H9 (cell line): ENCODE results near the gene ACSM2B. TPM values are rescaled to one million over a fixed set of nuclear protein-coding genes. Genes with fewer than 3 reads are reported as not detected.

Experiments
- DNase-seq: peaks from one replicate; pipeline ENCODE4 v3.0.0-alpha.2; 2017
- H2AFZ ChIP-seq: one replicate; pipeline ENCODE4 v1.6.1; 2013; ENCODE audit warnings: mild to moderate bottlenecking, low read length, control low read depth, moderate library complexity
- H2AK5ac ChIP-seq: 2 replicates; pipeline ENCODE4 v1.6.1; 2013; ENCODE audit warnings: low read length, control low read depth, mixed read lengths; ENCODE audit not compliant: insufficient read length
- H2BK120ac ChIP-seq: one replicate; pipeline ENCODE4 v1.6.1; 2013; ENCODE audit warnings: low read depth, mild to moderate bottlenecking, low read length, control low read depth, inconsistent platforms; ENCODE audit not compliant: poor library complexity, severe bottlenecking
- H2BK12ac ChIP-seq: 2 replicates; pipeline ENCODE4 v1.6.1; 2013; ENCODE audit warnings: low read length, control low read depth, mixed read lengths, low read depth; ENCODE audit not compliant: insufficient read length
- H2BK15ac ChIP-seq: 2 replicates; pipeline ENCODE4 v1.6.1; 2013; ENCODE audit warnings: low read depth, low read length, control low read depth
- H2BK20ac ChIP-seq: one replicate; pipeline ENCODE4 v1.6.1; 2013; ENCODE audit warnings: low read depth, mild to moderate bottlenecking, low read length, control low read depth, inconsistent platforms; ENCODE audit not compliant: poor library complexity, severe bottlenecking
- H2BK5ac ChIP-seq: 2 replicates; pipeline ENCODE4 v1.6.1; 2013; ENCODE audit warnings: low read length, control low read depth, mixed read lengths; ENCODE audit not compliant: insufficient read length
- H3K14ac ChIP-seq: 2 replicates; pipeline ENCODE4 v1.6.1; 2013; ENCODE audit warnings: low read length, control low read depth; ENCODE audit not compliant: insufficient read depth
- H3K18ac ChIP-seq: 2 replicates; pipeline ENCODE4 v1.6.1; 2013; ENCODE audit warnings: low read depth, mild to moderate bottlenecking, mixed read lengths, low read length, control low read depth; ENCODE audit not compliant: insufficient read length
- H3K23ac ChIP-seq: 2 replicates; pipeline ENCODE4 v1.6.1; 2013; ENCODE audit warnings: low read length, control low read depth, mixed read lengths, low read depth; ENCODE audit not compliant: insufficient read length
- H3K23me2 ChIP-seq: 2 replicates; pipeline ENCODE4 v1.6.1; 2013; ENCODE audit warnings: low read depth, mild to moderate bottlenecking, mixed read lengths, low read length, control low read depth; ENCODE audit not compliant: insufficient read length, poor library complexity, severe bottlenecking
- H3K27ac ChIP-seq: 2 replicates; pipeline ENCODE4 v1.5.1; 2013; ENCODE audit warnings: low read length, control low read depth, mixed read lengths, low read depth; ENCODE audit not compliant: insufficient read length
- H3K27me3 ChIP-seq: 2 replicates; pipeline ENCODE4 v1.6.1; 2013; ENCODE audit warnings: low read length, control low read depth, inconsistent platforms; ENCODE audit not compliant: insufficient read depth
- H3K4ac ChIP-seq: 2 replicates; pipeline ENCODE4 v1.6.1; 2013; ENCODE audit warnings: low read depth, mild to moderate bottlenecking, control low read depth, inconsistent platforms, low read length, moderate library complexity
- H3K4me1 ChIP-seq: 2 replicates; pipeline ENCODE4 v1.6.1; 2013; ENCODE audit warnings: low read length, control low read depth, inconsistent platforms; ENCODE audit not compliant: insufficient read depth
- H3K4me2 ChIP-seq: 2 replicates; pipeline ENCODE4 v1.6.1; 2013; ENCODE audit warnings: low read length, control low read depth, mixed read lengths; ENCODE audit not compliant: insufficient read length, insufficient read depth
- H3K56ac ChIP-seq: 2 replicates; pipeline ENCODE4 v1.6.1; 2013; ENCODE audit warnings: low read depth, mild to moderate bottlenecking, mixed read lengths, low read length, control low read depth; ENCODE audit not compliant: insufficient read length
- H3K79me1 ChIP-seq: 2 replicates; pipeline ENCODE4 v1.6.1; 2013; ENCODE audit warnings: low read depth, mild to moderate bottlenecking, moderate library complexity, low read length, control low read depth, inconsistent platforms; ENCODE audit not compliant: insufficient read depth, poor library complexity, severe bottlenecking
- H3K79me2 ChIP-seq: 2 replicates; pipeline ENCODE4 v1.6.1; 2013; ENCODE audit warnings: low read length, control low read depth, inconsistent platforms; ENCODE audit not compliant: insufficient read depth
- H3K9ac ChIP-seq: 2 replicates; pipeline ENCODE4 v1.6.1; 2013; ENCODE audit warnings: low read length, control low read depth, mixed read lengths; ENCODE audit not compliant: insufficient read length; ENCODE audit errors: extremely low read depth
- H3K9me3 ChIP-seq: one replicate; pipeline ENCODE4 v1.6.1; 2013; ENCODE audit warnings: low read depth, low read length, inconsistent platforms; ENCODE audit not compliant: control insufficient read depth
- H3T11ph ChIP-seq: one replicate; pipeline ENCODE4 v1.6.1; 2013; ENCODE audit warnings: mild to moderate bottlenecking, low read length, control low read depth, inconsistent platforms
- H4K20me1 ChIP-seq: one replicate; pipeline ENCODE4 v1.6.1; 2013; ENCODE audit not compliant: control insufficient read depth, insufficient read length, insufficient read depth
- H4K5ac ChIP-seq: 2 replicates; pipeline ENCODE4 v1.6.1; 2013; ENCODE audit warnings: low read depth, mild to moderate bottlenecking, mixed read lengths, low read length, control low read depth; ENCODE audit not compliant: insufficient read length
- H4K8ac ChIP-seq: replicated peaks from 2 replicates; pipeline ENCODE4 v1.6.1; 2013; ENCODE audit warnings: low read length, control low read depth, mixed read lengths, low read depth; ENCODE audit not compliant: insufficient read length
- H4K91ac ChIP-seq: 2 replicates; pipeline ENCODE4 v1.6.1; 2013; ENCODE audit warnings: low read depth, mild to moderate bottlenecking, moderate library complexity, mixed read lengths, low read length, control low read depth; ENCODE audit not compliant: insufficient read length
- H3K27ac Mint-ChIP-seq, 3 experiments: 2 replicates in 2 of 3; 3 replicates in 1 of 3; pipeline ENCODE4 v1.8.0; 2020 to 2021; ENCODE audit warnings: mixed read lengths in 3 of 3, mild to moderate bottlenecking in 1 of 3, moderate library complexity in 1 of 3
- H3K27me3 Mint-ChIP-seq: 2 replicates; pipeline ENCODE4 v1.8.0; 2021; ENCODE audit warnings: low read depth, mild to moderate bottlenecking, moderate library complexity, mixed read lengths
- H3K36me3 Mint-ChIP-seq, 3 experiments: 2 replicates in 2 of 3; 3 replicates in 1 of 3; pipeline ENCODE4 v1.8.0; 2020 to 2021; ENCODE audit warnings: low read depth in 3 of 3, mixed read lengths in 3 of 3; ENCODE audit not compliant: insufficient read depth in 1 of 3
- H3K4me1 Mint-ChIP-seq, 2 experiments: 2 replicates each; pipeline ENCODE4 v1.8.0; 2020; ENCODE audit warnings: mixed read lengths in 2 of 2
- H3K4me3 Mint-ChIP-seq, 2 experiments: 2 replicates in 1 of 2; 3 replicates in 1 of 2; pipeline ENCODE4 v1.8.0; 2020 to 2021; ENCODE audit warnings: mild to moderate bottlenecking in 2 of 2, mixed read lengths in 2 of 2, moderate library complexity in 1 of 2
- H3K9me3 Mint-ChIP-seq, 2 experiments: 2 replicates in 1 of 2; 3 replicates in 1 of 2; pipeline ENCODE4 v1.8.0; 2020; ENCODE audit warnings: mild to moderate bottlenecking in 2 of 2, mixed read lengths in 2 of 2, moderate library complexity in 1 of 2
- WGBS: extraction: QIAGEN DNeasy Blood & Tissue Kit; methylation state at CpG from one replicate; pipeline ENCODE4 v1.1.7; 2013; ENCODE audit warnings: missing lambda C conversion rate, low lambda C conversion rate, mixed read lengths; ENCODE audit not compliant: insufficient read length; ENCODE audit errors: extremely low coverage; 5-methylcytosine and 5-hydroxymethylcytosine counted together
- total RNA-seq: library from RNA; stranded (reverse); gene quantifications from 2 replicates; pipeline ENCODE4 v1.2.1, GENCODE V29; 2021
- TF ChIP-seq, protein P1 (sequence below): fragments of 200-600 bp; sonication (generic); conservative IDR thresholded peaks from 3 replicates; pipeline ENCODE4 v1.8.0; 2021; ENCODE audit warnings: antibody characterized with exemption, mild to moderate bottlenecking

Gene ACSM2B
- total RNA-seq, 1 experiment from 2014 or later = not detected

DNA sequence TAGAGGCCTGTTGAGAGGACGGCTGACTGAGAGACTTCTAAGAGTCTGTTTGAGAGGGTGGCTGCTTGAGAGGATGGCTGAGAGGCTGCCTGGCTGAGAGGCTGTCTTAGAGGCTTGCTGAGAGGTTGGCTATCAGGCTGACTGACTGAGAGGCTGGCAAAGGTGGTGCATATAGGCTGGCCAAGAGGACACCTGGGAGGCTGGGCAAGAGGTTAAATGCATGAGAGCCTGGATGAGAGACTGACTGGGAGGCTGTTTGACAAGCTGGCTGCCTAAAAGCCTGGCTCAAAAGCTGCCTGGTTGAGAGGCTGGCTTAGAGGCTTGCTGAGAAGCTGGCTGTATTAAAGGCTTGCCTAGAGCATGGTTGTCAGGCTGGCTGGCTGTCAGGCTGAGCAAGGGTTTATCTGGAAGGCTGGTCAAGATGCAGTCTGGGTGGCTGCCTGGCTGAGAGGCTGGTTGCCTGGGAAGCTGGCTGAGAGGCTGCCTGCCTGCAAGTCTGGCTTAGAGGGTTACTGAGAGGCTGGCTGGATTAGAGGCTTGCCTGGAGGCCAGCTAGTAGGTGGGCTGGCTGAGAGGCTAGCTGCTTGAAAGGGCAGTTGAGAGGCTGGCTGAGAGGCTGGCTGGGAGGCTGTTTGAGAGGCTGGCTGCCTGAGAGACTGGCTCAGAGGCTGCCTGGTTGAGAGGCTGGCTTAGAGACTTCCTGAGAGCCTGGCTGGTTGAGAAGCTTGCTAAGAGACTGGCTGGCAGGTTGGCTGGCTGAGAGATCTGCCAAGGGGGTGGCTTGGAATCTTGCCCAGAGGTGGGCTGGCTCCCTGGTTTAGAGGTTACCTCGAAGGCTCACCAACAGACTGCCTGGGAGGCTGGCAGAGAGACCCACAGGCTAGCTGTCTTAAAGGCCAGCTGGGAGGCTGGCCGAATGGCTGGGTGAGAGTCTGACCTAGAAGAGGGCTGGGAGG, 38.3 kb upstream of the ACSM2B start:
- Histone ChIP-seq H3K79me2 (no peaks in the 10 kb centered on the region), H2BK120ac (no peak overlapping the region), H3K56ac (no peak overlapping the region), H3K27ac (no peak overlapping the region), H3K4ac (no peak overlapping the region), H4K8ac (no peak overlapping the region), H3K27me3 (no peaks in the 10 kb centered on the region), H3K79me1 (no peaks in the 10 kb centered on the region), H3K4me1 (0 out of 2 replicates have a peak, but pooled peaks cover 3% of the 10 kb centered on the region), H2AFZ (no peak overlapping the region), H3K9ac (no peak overlapping the region), H3K23me2 (no peaks in the 10 kb centered on the region), H4K5ac (no peak overlapping the region), H2AK5ac (no peak overlapping the region), H2BK20ac (no peak overlapping the region), H2BK5ac (no peak overlapping the region), H4K91ac (no peak overlapping the region), H3T11ph (no peak overlapping the region), H2BK15ac (no peak overlapping the region), H3K4me2 (no peak overlapping the region), H3K9me3 (no peaks in the 10 kb centered on the region), H3K14ac (peak overlapping the region; percentile 49; the same call in 1 of the 2 replicates), H2BK12ac (no peak overlapping the region), H3K18ac (no peak overlapping the region), H4K20me1 (no peaks in the 10 kb centered on the region), H3K23ac (no peak overlapping the region)
- TF ChIP-seq, protein P1, sequence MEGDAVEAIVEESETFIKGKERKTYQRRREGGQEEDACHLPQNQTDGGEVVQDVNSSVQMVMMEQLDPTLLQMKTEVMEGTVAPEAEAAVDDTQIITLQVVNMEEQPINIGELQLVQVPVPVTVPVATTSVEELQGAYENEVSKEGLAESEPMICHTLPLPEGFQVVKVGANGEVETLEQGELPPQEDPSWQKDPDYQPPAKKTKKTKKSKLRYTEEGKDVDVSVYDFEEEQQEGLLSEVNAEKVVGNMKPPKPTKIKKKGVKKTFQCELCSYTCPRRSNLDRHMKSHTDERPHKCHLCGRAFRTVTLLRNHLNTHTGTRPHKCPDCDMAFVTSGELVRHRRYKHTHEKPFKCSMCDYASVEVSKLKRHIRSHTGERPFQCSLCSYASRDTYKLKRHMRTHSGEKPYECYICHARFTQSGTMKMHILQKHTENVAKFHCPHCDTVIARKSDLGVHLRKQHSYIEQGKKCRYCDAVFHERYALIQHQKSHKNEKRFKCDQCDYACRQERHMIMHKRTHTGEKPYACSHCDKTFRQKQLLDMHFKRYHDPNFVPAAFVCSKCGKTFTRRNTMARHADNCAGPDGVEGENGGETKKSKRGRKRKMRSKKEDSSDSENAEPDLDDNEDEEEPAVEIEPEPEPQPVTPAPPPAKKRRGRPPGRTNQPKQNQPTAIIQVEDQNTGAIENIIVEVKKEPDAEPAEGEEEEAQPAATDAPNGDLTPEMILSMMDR = no peak
- WGBS = no CpG with 5 or more reads among the region's 3 CpGs
- no peaks in the 10 kb centered on the region; a peak in 1 of 7 replicates for H3K36me3 Mint-ChIP-seq
- peaks cover 13 to 35% of the 10 kb centered on the region in 2 experiments for H3K4me1 Mint-ChIP-seq
- H3K27me3 Mint-ChIP-seq = peaks cover 11% of the 10 kb centered on the region
- peak overlapping the region in 2 of 3 experiments; percentile 36 to 89; a peak in 5 of 7 replicates for H3K27ac Mint-ChIP-seq
- no peak overlapping the region for H3K4me3 Mint-ChIP-seq
- peaks cover 0 to 3% of the 10 kb centered on the region in 2 experiments; a peak in 1 of 5 replicates for H3K9me3 Mint-ChIP-seq
- no peak for DNase-seq
